ENCODE measurements around the gene ST3GAL5.
"Not testable (repeated sequence)": the region's sequence is repeated elsewhere in the genome, so short reads cannot be mapped to it uniquely, and the experiment has no call there.

The ST3GAL5 gene

GRCh38 chr2:85917887-85918795 is 29.4 kb upstream of the ST3GAL5 start:
- DNase-seq, result no peak

- DNase-seq, result no peak
Measured at GRCh38 chr2:85915606-85916303, 27.0 kb upstream of the ST3GAL5 start.

GRCh38 chr2:85914922-85915321 is 26.1 kb upstream of the ST3GAL5 start:
- no peak for DNase-seq

GRCh38 chr2:85913884-85914881 is 25.4 kb upstream of the ST3GAL5 start:
- no peak for DNase-seq

- no peak for DNase-seq
Measured at GRCh38 chr2:85911814-85912692, 23.3 kb upstream of the ST3GAL5 start.

- no peak for DNase-seq
Measured at GRCh38 chr2:85911097-85911496, 22.3 kb upstream of the ST3GAL5 start.

- DNase-seq, result no peak
Measured at GRCh38 chr2:85909005-85909404, 20.2 kb upstream of the ST3GAL5 start.

GRCh38 chr2:85908506-85908905 is 19.7 kb upstream of the ST3GAL5 start:
- no peak for DNase-seq

GRCh38 chr2:85907671-85908157 is 18.9 kb upstream of the ST3GAL5 start:
- DNase-seq, result no peak

GRCh38 chr2:85906748-85907147 is 18.0 kb upstream of the ST3GAL5 start:
- no peak for DNase-seq

GRCh38 chr2:85905891-85906290 is 17.1 kb upstream of the ST3GAL5 start:
- no peak for DNase-seq

GRCh38 chr2:85905187-85905666 is 16.4 kb upstream of the ST3GAL5 start:
- DNase-seq, result no peak

GRCh38 chr2:85903849-85904248 is 15.1 kb upstream of the ST3GAL5 start:
- no peak for DNase-seq

GRCh38 chr2:85902496-85902895 is 13.7 kb upstream of the ST3GAL5 start:
- DNase-seq, result no peak

GRCh38 chr2:85901155-85901554 is 12.4 kb upstream of the ST3GAL5 start:
- no peak for DNase-seq

- DNase-seq, result no peak
Measured at GRCh38 chr2:85900366-85900765, 11.6 kb upstream of the ST3GAL5 start.

GRCh38 chr2:85899849-85900248 is 11.1 kb upstream of the ST3GAL5 start:
- no peak for DNase-seq

- no peak for DNase-seq
Measured at GRCh38 chr2:85899284-85899683, 10.5 kb upstream of the ST3GAL5 start.

- no peak for DNase-seq
Measured at GRCh38 chr2:85898881-85899280, 10.1 kb upstream of the ST3GAL5 start.

- DNase-seq, result not testable (repeated sequence)
Measured at GRCh38 chr2:85894554-85895278, 5.9 kb upstream of the ST3GAL5 start.
